ENCODE results near the gene RPP40.

The RPP40 gene

DNA sequence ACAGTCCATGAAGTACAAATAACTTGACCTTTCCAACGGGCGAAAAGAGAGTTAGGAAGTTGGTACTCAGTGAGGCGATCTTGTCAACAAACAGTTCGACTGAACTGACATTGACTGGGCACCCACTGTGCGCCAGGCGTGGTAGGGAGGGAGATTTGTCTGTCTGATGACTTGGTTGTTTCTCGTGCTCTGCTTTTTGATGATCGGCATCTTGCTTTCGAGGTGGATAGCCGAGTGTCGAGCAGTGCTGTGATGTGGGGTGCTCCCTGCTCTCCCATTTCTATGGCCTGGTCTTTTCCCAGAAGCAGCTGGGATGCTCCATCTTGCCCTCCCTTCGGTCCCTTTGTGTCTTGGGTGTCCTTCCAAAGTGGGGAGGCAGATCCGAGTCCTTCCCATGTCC, 30.4 kb downstream of the RPP40 start:
- no peak overlapping the region for H3K27ac ChIP-seq (replicated peaks)
- no peak for TF ChIP-seq SPI1 (IDR thresholded peaks at IDR 0.05; ENCODE audit: borderline replicate concordance, low read depth)
- TF ChIP-seq, protein P1, sequence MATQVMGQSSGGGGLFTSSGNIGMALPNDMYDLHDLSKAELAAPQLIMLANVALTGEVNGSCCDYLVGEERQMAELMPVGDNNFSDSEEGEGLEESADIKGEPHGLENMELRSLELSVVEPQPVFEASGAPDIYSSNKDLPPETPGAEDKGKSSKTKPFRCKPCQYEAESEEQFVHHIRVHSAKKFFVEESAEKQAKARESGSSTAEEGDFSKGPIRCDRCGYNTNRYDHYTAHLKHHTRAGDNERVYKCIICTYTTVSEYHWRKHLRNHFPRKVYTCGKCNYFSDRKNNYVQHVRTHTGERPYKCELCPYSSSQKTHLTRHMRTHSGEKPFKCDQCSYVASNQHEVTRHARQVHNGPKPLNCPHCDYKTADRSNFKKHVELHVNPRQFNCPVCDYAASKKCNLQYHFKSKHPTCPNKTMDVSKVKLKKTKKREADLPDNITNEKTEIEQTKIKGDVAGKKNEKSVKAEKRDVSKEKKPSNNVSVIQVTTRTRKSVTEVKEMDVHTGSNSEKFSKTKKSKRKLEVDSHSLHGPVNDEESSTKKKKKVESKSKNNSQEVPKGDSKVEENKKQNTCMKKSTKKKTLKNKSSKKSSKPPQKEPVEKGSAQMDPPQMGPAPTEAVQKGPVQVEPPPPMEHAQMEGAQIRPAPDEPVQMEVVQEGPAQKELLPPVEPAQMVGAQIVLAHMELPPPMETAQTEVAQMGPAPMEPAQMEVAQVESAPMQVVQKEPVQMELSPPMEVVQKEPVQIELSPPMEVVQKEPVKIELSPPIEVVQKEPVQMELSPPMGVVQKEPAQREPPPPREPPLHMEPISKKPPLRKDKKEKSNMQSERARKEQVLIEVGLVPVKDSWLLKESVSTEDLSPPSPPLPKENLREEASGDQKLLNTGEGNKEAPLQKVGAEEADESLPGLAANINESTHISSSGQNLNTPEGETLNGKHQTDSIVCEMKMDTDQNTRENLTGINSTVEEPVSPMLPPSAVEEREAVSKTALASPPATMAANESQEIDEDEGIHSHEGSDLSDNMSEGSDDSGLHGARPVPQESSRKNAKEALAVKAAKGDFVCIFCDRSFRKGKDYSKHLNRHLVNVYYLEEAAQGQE (IDR thresholded peaks at IDR 0.05; ENCODE audit: insufficient replicate concordance, low read depth): no peak
- no peak for TF ChIP-seq GABPA (IDR thresholded peaks at IDR 0.05; ENCODE audit: low read depth)
- TF ChIP-seq, protein P2, sequence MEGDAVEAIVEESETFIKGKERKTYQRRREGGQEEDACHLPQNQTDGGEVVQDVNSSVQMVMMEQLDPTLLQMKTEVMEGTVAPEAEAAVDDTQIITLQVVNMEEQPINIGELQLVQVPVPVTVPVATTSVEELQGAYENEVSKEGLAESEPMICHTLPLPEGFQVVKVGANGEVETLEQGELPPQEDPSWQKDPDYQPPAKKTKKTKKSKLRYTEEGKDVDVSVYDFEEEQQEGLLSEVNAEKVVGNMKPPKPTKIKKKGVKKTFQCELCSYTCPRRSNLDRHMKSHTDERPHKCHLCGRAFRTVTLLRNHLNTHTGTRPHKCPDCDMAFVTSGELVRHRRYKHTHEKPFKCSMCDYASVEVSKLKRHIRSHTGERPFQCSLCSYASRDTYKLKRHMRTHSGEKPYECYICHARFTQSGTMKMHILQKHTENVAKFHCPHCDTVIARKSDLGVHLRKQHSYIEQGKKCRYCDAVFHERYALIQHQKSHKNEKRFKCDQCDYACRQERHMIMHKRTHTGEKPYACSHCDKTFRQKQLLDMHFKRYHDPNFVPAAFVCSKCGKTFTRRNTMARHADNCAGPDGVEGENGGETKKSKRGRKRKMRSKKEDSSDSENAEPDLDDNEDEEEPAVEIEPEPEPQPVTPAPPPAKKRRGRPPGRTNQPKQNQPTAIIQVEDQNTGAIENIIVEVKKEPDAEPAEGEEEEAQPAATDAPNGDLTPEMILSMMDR (IDR thresholded peaks at IDR 0.05; ENCODE audit: insufficient read depth, low read length): no peak
- no peak for TF ChIP-seq POLR2AphosphoS5 (IDR thresholded peaks at IDR 0.05; ENCODE audit: low read depth)
- DNase-seq (ENCODE audit: low read depth in 1 of 2, low spot score in 1 of 2): no peak
- no peak overlapping the region for H3K4me3 ChIP-seq (replicated peaks; ENCODE audit: insufficient read depth, low read length)
- no peaks in the 10 kb centered on the region for H3K27me3 ChIP-seq (ENCODE audit: insufficient read depth, poor library complexity, severe bottlenecking)

DNA sequence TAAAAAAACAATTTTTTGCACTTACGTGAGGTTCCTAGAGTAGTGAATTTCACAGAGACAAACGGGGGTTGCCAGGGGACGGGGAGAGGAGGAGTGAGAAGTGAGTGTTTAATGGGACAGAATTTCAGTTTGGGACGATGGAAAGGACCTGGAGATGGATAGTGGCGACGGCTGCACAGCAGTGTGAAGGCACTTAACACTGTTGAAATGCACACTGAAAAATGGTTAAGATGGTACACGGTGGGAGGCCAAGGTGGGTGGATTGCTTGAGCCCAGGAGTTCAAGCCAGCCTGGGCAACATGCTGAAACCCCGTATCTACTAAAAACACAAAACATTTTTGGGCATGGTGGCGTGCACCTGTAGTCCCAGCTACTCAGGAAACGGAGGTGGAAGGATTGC, 31.4 kb downstream of the RPP40 start:
- Histone ChIP-seq H3K27ac (replicated peaks) (no peak overlapping the region), H3K27me3 (ENCODE audit: insufficient read depth, poor library complexity, severe bottlenecking) (no peaks in the 10 kb centered on the region), H3K4me3 (replicated peaks; ENCODE audit: insufficient read depth, low read length) (no peak overlapping the region)
- TF ChIP-seq, protein P2 (IDR thresholded peaks at IDR 0.05; ENCODE audit: insufficient read depth, low read length): no peak
- TF ChIP-seq, protein P1 (IDR thresholded peaks at IDR 0.05; ENCODE audit: insufficient replicate concordance, low read depth): no peak
- no peak for TF ChIP-seq GABPA (IDR thresholded peaks at IDR 0.05; ENCODE audit: low read depth)
- TF ChIP-seq POLR2AphosphoS5 (IDR thresholded peaks at IDR 0.05; ENCODE audit: low read depth): no peak
- TF ChIP-seq SPI1 (IDR thresholded peaks at IDR 0.05; ENCODE audit: borderline replicate concordance, low read depth): no peak
- no peak for DNase-seq (ENCODE audit: low read depth in 1 of 2, low spot score in 1 of 2)

DNA sequence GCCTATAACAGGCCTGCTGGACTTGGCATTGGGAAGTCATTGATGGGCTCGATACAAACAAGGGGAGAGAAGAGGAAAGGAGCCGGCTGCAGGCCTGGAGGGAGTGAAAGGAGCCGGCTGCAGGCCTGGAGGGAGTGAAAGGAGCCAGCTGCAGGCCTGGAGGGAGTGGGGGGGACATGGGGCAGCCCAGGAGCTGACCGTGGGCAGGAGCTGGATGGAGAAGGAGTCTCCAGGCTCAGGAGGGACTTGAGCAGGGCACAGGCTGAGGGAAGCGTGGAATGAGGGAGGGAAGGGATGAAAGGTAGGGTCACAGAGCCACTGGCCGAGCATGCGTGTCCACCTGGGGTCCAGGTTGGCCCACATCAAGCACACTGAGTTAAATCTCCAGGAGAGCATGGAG, 32.0 kb downstream of the RPP40 start:
- DNase-seq (ENCODE audit: low read depth in 1 of 2, low spot score in 1 of 2): no peak
- Histone ChIP-seq H3K27me3 (ENCODE audit: insufficient read depth, poor library complexity, severe bottlenecking) (no peaks in the 10 kb centered on the region), H3K4me3 (replicated peaks; ENCODE audit: insufficient read depth, low read length) (no peak overlapping the region), H3K27ac (replicated peaks) (no peak overlapping the region)
- TF ChIP-seq, protein P2 (IDR thresholded peaks at IDR 0.05; ENCODE audit: insufficient read depth, low read length): no peak
- TF ChIP-seq GABPA (IDR thresholded peaks at IDR 0.05; ENCODE audit: low read depth) (no peak), POLR2AphosphoS5 (IDR thresholded peaks at IDR 0.05; ENCODE audit: low read depth) (no peak), SPI1 (IDR thresholded peaks at IDR 0.05; ENCODE audit: borderline replicate concordance, low read depth) (no peak)
- TF ChIP-seq, protein P1 (IDR thresholded peaks at IDR 0.05; ENCODE audit: insufficient replicate concordance, low read depth): no peak

Data from HL-60 (cell line).